AG10803 (cell line): ENCODE data around the gene ZNF148.
A peak's percentile ranks its signal among the peaks of the same experiment; 100 is the strongest.

Experiments used
- DNase-seq: peaks from one replicate; pipeline ENCODE4 v3.0.0; 2010; ENCODE audit warnings: low read depth
- H3K4me3 ChIP-seq: 2 replicates; pipeline ENCODE4 v1.5.1; 2011; ENCODE audit warnings: mild to moderate bottlenecking, low read length, control low read depth
- TF ChIP-seq, protein P1 (sequence below): conservative IDR thresholded peaks from 2 replicates; pipeline ENCODE4 v1.5.1; 2011; ENCODE audit warnings: mild to moderate bottlenecking, low read length, control low read depth, inconsistent platforms

Gene ZNF148

DNA sequence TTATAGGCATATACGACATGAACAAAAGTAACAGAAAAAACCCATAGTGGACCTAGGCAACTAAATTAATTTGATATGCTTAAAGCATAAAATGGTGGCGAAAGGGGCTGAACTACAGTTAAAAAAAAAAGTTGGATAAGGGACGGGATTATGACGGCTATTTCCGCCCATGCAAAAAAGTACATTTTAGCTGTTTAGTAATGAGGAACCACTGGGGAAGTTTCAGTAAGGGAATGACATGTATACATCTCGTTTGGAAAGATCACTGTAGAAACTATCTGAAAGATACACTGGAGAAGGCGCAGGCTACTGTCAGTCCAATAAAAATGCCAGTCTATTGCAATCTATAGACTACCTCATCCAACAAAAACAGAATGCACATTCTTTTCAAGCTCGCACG is 65.6 kb downstream of the ZNF148 start:
- TF ChIP-seq, protein P1, sequence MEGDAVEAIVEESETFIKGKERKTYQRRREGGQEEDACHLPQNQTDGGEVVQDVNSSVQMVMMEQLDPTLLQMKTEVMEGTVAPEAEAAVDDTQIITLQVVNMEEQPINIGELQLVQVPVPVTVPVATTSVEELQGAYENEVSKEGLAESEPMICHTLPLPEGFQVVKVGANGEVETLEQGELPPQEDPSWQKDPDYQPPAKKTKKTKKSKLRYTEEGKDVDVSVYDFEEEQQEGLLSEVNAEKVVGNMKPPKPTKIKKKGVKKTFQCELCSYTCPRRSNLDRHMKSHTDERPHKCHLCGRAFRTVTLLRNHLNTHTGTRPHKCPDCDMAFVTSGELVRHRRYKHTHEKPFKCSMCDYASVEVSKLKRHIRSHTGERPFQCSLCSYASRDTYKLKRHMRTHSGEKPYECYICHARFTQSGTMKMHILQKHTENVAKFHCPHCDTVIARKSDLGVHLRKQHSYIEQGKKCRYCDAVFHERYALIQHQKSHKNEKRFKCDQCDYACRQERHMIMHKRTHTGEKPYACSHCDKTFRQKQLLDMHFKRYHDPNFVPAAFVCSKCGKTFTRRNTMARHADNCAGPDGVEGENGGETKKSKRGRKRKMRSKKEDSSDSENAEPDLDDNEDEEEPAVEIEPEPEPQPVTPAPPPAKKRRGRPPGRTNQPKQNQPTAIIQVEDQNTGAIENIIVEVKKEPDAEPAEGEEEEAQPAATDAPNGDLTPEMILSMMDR, result no peak
- DNase-seq, result no peak
- H3K4me3 ChIP-seq, result no peak overlapping the region

DNA sequence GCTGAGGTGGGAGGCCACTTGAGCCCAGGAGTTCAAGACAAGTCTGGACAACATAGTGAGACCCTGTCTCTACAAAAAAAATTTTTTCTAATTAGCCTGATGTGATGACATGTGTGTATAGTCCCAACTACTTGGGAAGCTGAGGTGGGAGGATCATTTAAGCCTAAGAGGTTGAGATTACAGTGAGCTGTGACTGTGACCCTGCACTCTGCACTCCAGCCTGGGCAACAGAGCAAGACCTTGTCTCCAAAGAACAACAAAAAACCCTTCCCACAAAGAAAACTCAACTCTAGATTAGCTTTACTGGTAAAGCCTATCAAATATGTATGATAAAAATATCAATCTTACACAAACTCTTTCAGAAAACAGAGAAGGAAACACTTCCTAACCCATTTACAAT is 68.5 kb downstream of the ZNF148 start:
- TF ChIP-seq, protein P1, result no peak
- no peak for DNase-seq
- H3K4me3 ChIP-seq, result no peak overlapping the region

- no peak overlapping the region for H3K4me3 ChIP-seq
- TF ChIP-seq, protein P1, result no peak
- no peak for DNase-seq
These were observed 72.2 kb downstream of the ZNF148 start for GRCh38 chr3:125302932-125303331.

DNA sequence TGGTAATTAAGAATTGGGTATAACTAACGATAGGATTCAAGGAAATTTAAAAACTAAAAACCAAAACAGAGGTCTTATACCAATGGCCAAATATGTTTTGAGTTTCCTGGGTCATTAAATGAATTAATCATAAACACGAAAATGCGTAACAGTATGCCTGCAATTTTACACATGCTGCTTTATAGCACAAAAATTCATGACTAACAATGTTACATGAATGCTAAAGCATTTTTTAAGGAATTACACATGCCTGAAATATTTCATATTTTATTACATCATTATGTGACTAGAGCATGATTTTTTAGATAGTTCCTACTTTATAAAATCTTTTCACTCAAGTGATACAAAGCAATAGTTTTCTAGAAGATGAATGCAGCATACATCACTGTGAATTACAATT is 74.7 kb downstream of the ZNF148 start:
- TF ChIP-seq, protein P1, result no peak
- peak; percentile 87 for DNase-seq

DNA sequence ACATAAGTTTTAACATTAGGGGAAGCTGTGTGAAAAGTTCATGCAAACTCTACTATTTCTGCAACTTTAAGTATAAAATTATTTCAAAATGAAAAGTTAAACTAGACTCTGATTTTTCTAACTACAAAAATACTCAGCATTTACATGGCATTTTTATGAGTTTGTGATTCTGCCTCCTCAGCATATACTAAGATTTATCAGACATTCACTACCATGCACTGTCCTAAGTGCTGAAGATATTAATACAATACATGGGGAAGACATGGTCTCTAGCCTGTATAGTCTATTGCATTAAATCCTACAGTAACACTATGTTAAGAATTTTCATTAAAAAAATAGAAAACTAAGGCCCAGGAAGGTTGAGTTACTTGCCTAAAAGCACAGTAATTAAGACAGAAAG is 80.7 kb downstream of the ZNF148 start:
- TF ChIP-seq, protein P1, result no peak
- H3K4me3 ChIP-seq, result no peak overlapping the region

More for the DNA sequence above, 74.7 kb downstream of the ZNF148 start:
- H3K4me3 ChIP-seq, result no peak overlapping the region

DNA sequence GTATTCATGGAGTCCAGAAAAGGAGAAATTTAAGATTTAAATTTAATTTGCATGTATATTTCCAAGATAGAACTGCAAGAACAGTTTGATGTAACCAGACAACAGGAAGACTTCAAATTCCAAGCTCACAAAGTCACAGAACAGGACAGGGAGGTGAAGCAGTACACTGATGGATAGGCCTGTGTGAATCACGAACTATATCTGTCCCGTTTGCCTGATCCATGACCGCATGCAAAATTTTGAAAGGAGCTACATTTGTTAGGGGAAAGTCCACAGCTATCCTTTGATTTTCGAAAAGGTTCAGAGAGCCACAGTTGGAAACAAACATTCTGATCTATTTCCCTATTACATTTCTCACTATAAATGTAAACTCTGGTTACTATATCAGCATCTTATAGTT is 83.1 kb downstream of the ZNF148 start:
- DNase-seq, result no peak
- no peak overlapping the region for H3K4me3 ChIP-seq
- TF ChIP-seq, protein P1, result no peak

More for the DNA sequence above, 80.7 kb downstream of the ZNF148 start:
- no peak for DNase-seq

GRCh38 chr3:125289429-125289981 is 85.6 kb downstream of the ZNF148 start:
- no peak for DNase-seq
- TF ChIP-seq, protein P1, result no peak
- H3K4me3 ChIP-seq, result no peak overlapping the region
